ENCODE measurements around the gene GRIN1.

GRIN1 gene

GRCh38 chr9:137148661-137149060, 9.7 kb downstream of the GRIN1 start:
- FAIRE-seq = no peak

GRCh38 chr9:137149363-137149762, 10.4 kb downstream of the GRIN1 start:
- FAIRE-seq = no peak

- no peak for FAIRE-seq
Observed at GRCh38 chr9:137149942-137150616, 11.1 kb downstream of the GRIN1 start.

DNA sequence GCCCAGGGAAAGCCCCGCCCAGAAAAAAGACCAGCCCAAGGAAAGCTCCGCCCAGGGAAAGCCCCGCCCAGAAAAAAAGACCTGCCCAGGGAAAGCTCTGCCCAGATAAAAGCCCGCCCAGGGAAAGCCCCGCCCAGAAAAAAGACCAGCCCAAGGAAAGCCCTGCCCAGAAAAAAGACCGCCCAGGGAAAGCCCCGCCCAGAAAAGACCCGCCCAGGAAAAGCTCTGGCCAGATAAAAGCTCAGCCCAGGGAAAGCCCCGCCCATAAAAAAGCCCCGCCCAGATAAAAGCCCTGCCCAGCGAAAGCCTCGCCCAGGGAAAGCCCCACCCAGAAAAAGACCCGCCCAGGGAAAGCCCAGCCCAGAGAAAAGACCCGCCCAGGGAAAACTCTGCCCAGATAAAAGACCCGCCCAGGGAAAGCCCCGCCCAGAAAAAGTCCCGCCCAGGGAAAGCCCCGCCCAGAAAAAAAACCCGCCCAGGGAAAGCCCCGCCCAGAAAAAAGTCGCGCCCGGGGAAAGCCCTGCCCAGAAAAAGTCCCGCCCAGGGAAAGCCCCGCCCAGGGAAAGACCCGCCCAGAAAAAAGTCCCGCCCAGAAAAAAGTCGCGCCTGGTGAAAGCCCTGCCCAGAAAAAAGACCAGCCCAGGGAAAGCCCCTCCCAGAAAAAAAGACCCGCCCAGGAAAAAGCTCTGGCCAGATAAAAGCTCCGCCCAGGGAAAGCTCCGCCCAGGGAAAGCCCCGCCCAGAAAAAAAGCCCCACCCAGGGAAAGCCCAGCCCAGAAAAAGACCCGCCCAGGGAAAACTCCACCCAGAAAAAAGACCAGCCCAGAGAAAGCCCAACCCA, 11.9 kb downstream of the GRIN1 start:
- no peak for FAIRE-seq

DNA sequence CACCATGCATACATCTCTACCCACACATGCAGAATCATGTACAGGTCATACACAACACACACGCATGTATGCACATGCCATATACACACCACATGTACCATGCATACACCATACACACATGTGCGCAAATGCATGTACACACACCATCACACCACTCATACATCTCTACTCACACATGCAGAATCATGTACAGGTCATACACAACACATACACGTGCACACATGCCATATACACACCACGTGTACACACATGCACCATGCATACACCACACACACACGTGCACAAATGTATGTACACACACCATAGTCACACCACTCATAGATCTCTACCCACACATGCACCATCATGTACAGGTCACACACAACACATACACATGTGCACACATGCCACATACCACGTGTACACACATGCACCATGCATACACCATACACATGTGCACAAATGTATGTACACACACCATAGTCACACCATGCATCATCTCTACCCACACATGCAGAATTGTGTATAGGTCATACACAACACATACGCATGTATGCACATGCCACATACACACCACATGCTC, 14.0 kb downstream of the GRIN1 start:
- FAIRE-seq = no peak

DNA sequence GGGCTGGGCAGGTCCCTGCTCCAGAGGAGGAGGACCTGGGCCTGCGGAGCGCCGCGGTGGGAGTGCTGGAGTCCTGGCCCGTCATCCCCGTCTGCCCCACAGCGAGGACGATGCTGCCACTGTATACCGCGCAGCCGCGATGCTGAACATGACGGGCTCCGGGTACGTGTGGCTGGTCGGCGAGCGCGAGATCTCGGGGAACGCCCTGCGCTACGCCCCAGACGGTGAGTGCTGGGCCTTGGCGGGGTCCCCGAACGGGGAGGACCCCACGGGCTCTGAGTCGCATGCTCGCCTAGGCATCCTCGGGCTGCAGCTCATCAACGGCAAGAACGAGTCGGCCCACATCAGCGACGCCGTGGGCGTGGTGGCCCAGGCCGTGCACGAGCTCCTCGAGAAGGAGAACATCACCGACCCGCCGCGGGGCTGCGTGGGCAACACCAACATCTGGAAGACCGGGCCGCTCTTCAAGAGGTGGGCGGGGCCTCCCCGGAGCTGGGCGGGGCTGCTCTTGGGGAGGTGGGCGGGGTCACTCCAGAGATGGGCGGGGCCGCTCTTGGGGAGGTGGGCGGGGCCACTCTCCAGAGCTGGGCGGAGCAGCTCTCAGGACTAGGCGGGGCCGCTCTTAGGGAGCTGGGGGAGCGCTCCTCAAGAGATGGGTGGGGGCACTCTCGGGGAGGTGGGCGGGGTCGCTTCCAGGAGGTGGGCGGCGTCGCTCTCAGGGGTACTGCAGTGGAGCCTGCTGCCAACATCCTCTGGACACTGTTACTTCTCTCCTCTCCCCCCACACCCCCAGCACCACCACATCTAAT, 17.8 kb downstream of the GRIN1 start:
- no peak for FAIRE-seq

DNA sequence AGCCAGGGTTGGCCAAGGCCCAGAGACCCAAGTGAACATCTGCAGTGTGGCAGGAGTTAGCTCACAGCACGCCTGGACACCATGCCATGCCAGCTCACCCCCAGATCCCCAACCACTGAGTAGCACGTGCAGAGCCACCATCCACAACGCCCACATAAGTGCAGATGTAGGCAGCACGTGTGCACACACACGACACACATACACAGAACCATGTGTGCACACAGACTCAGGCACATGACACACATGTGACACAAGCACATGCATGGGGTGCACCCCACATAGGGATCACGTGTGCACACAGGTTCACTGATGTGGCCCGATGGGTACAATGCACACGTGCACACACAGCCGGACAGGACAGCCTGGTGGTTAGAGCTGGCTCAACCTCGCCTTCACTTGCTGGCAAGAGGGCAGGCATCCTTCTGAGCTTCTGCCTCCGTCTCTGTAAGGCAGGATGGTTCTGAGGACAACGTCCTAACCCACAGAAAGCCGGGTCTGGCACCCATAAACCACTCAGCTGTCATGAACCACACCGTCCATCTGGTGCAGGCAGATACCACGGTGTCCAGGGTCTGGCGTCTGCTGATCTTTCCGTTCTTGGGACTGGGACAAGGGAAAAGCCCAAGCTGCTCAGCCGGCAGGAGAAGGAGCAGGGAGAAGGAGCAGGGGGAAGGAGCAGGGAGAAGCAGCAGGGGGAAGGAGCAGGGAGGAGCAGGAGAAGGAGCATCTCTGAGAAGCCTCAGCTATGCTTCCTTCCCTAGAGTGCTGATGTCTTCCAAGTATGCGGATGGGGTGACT, 18.9 kb downstream of the GRIN1 start:
- no peak for FAIRE-seq

DNA sequence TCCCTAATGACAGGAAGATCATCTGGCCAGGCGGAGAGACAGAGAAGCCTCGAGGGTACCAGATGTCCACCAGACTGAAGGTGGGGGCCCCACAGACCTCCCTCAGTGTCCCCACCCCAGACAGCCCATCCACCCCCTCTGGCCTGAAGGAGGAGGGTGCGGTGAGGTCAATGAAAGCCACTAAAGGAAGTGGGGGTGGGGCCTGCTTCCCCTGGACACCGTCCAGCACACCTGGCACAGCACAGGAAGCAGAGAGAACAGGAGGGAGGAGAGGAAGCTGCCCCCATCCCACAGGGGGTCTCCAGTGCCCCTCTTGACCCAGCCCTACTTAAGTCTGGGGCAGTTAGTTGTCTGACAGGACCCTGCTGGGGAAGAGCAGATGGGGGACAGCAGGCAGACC, 19.7 kb downstream of the GRIN1 start:
- no peak for FAIRE-seq

DNA sequence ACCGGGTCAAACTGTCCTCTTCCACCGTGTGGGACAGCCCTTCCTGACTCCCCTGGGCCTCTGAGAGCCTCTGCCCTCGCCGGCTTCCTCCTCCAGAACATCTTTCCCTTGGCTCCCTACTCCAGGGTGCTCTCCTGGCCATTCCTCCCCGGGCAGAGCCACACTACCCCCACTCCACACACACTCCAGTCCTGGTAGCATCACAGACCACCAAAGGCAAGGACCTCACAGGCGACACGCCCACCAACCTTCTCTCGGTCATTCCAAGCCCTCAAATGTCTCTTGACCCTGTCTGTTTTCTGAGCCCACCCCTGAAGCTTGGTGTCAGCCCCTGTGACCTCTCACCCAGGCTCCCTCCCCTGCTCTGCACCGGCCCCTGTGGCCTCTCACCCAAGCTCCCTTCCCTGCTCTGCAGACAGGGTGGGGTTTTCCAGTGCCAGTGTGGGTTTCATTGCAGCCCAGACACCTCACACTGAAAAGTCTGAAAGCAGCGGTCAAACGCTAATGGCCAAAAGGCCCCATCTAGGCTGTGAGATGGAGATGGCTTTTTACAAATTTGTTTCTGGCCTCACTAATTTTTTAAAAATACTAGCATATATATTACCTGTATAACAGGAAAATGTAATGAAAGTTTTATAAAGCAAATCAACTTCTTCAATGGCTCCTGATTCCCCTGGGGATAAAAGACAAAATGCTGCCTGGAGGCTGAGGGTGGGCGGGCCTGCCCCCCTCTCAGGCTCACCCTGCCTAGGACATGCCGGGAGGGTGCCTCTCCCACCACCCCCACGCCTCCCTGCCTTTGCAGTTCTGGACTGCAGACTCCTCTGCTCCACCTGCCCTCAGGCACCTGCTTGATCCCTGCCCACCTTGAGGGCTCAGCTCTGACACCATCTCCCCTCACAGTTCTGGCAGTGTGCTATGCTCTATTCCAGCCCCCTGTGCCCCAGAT, 20.4 kb downstream of the GRIN1 start:
- FAIRE-seq = no peak

DNA sequence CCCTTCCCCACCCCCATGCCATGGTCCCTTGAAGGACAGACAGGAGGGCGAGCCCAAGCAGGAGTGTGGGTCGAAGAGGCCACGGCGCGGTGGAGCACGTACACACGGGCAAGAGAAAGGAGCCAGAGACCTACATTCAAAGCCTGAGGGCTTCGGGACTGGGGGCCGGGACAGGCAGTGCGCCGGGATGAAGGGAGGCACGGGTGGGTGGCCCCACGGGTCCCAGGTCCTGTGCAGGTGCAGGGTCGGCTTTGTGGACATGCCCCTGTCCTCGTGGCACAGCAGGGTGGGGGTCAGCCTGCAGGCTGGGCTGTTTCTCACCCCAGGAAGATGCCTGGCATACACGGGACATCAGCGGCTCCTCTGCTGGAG, 21.1 kb downstream of the GRIN1 start:
- FAIRE-seq = no peak

DNA sequence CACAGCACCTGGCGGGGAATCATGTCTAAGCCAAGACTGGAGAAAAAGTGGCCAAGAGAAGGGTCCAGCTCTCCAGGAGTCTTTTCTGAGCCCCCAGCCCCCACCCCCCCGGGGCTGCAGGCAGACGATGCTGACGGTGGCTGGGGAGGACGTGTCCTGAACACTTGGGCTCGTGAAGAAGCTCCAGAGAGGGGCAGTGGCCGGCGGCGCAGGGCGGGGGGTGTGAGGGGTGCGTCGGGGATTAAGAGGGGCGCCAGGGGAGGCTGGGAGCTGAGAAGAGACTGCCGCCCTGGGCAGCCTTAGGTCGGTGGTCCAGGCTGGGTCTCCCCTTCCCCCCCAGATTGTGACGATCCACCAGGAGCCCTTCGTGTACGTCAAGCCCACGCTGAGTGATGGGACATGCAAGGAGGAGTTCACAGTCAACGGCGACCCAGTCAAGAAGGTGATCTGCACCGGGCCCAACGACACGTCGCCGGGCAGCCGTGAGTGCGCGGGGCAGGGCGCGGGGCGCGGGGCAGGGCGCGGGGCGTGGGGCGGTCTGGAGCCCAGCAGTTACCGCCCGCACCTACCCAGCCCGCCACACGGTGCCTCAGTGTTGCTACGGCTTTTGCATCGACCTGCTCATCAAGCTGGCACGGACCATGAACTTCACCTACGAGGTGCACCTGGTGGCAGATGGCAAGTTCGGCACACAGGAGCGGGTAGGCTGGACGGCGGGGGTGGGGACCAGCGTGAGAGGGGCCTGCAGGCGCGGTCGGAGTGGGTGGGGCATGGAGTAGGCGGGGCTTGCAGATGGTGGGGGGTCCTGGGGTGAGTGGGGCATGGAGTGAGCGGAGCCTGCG, 22.0 kb downstream of the GRIN1 start:
- no peak for FAIRE-seq

DNA sequence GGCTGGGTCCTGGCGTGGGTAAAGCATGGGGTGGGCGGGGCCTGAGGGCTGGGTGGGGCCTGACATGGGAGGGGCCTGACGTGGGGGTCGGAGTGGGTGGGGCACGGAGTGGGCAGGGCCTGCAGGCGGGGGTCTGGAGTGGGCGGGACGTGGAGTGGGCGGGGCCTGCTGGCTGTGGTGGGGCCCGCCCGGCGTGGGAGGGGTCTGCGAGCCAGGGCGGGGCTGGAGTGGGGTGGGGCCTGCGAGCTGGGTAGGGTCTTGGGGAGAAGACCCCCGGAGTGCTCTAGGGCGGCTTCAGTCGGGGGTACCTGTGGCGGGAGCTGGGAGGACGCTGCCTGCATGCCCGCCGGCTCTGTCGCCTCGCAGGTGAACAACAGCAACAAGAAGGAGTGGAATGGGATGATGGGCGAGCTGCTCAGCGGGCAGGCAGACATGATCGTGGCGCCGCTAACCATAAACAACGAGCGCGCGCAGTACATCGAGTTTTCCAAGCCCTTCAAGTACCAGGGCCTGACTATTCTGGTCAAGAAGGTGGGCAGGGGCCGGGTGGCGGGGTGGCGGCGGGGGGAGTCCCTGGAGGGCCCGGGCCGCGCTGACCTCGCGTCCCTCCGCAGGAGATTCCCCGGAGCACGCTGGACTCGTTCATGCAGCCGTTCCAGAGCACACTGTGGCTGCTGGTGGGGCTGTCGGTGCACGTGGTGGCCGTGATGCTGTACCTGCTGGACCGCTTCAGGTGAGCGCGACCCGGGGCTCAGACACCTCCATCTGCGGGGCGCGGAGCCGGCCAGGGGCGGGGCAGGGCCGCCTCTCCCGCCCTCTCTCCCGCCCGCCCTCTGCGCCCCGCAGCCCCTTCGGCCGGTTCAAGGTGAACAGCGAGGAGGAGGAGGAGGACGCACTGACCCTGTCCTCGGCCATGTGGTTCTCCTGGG, 22.9 kb downstream of the GRIN1 start:
- no peak for FAIRE-seq

- no peak for FAIRE-seq
Observed at GRCh38 chr9:137162505-137163364, 23.8 kb downstream of the GRIN1 start.

DNA sequence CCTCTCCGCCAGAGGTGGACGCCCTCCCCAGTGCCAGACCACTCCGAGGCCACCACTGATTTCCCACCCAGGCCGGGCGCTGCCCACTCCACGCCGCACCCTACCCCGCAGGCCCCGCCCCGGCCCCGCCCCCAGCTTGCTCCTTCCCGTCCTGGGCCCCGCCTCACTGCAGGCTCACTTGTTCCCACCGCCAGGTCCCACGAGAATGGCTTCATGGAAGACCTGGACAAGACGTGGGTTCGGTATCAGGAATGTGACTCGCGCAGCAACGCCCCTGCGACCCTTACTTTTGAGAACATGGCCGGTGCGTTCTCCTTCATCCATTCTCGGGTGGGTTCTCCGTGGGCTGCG, 24.4 kb downstream of the GRIN1 start:
- FAIRE-seq = no peak

GRCh38 chr9:137163805-137164204, 24.9 kb downstream of the GRIN1 start:
- no peak for FAIRE-seq

- no peak for FAIRE-seq
Observed at GRCh38 chr9:137164370-137165249, 25.7 kb downstream of the GRIN1 start.

DNA sequence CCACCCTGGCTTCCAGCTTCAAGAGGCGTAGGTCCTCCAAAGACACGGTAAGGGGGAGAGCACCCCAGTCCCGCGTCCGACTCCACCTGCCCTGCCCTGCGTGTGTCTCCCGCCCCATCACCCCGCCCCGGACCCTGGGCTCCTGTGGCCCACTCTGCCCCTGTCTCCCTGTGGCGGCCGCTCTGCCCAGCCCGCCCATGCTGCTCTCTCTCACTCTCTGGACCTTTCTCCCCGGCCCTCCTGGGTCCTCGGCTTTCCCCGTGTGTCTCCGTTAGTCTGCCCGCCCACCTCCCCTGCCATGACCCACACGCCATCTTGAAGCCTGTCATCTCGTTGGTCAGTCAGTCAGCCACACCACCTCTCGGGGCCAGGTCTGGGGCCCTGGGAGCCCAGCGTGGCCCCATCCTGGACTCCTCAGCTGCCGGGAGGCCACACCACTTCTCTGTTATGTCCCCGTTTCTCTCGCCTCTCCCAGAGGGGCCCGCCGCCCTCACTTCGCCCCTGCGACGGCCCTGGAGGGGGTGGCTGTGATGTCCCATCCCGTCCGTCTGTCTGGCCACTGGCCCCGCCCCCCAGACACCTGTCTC, 26.4 kb downstream of the GRIN1 start:
- FAIRE-seq = no peak
